HEK293 (cell line): ENCODE measurements around the gene CCDC184.

Experiments used
- KLF10 ChIP-seq: fragments of 450-650 bp; IDR thresholded peaks from 2 replicates; pipeline ENCODE4 v1.5.1; 2018; ENCODE audit warnings: missing biosample characterization, mild to moderate bottlenecking, missing genetic modification characterization
- MEIS1 ChIP-seq: sonication (generic); formaldehyde crosslinking; IDR thresholded peaks from 2 replicates; pipeline ENCODE4 v1.8.1; 2022; ENCODE audit warnings: missing genetic modification reagents, mild to moderate bottlenecking, borderline replicate concordance
- MYNN ChIP-seq: fragments of 450-650 bp; formaldehyde crosslinking; IDR thresholded peaks from 2 replicates; pipeline ENCODE4 v1.5.1; 2016; ENCODE audit warnings: missing biosample characterization, missing genetic modification characterization, borderline replicate concordance
- PRDM4 ChIP-seq: fragments of 450-650 bp; formaldehyde crosslinking; IDR thresholded peaks from 2 replicates; pipeline ENCODE4 v1.5.1; 2017; ENCODE audit warnings: missing biosample characterization, missing genetic modification characterization
- SP2 ChIP-seq: fragments of 450-650 bp; formaldehyde crosslinking; IDR thresholded peaks from 2 replicates; pipeline ENCODE4 v1.5.1; 2016; ENCODE audit warnings: missing biosample characterization, missing genetic modification characterization
- WT1 ChIP-seq: fragments of 450-650 bp; formaldehyde crosslinking; IDR thresholded peaks from 2 replicates; pipeline ENCODE4 v1.5.1; 2016; ENCODE audit warnings: missing biosample characterization, missing genetic modification characterization
- ZBTB1 ChIP-seq: fragments of 450-650 bp; formaldehyde crosslinking; IDR thresholded peaks from 2 replicates; pipeline ENCODE4 v1.5.1; 2016; ENCODE audit warnings: missing biosample characterization, missing genetic modification characterization
- ZBTB48 ChIP-seq: fragments of 450-650 bp; formaldehyde crosslinking; IDR thresholded peaks from 2 replicates; pipeline ENCODE4 v1.5.1; 2016; ENCODE audit warnings: missing biosample characterization, missing genetic modification characterization
- ZBTB8A ChIP-seq: fragments of 450-650 bp; formaldehyde crosslinking; IDR thresholded peaks from 2 replicates; pipeline ENCODE4 v1.5.1; 2016; ENCODE audit warnings: missing biosample characterization, missing genetic modification characterization
- ZEB2 ChIP-seq: fragments of 450-650 bp; formaldehyde crosslinking; IDR thresholded peaks from 2 replicates; pipeline ENCODE4 v1.5.1; 2016; ENCODE audit warnings: missing biosample characterization, missing genetic modification characterization
- ZFHX2 ChIP-seq: fragments of 450-650 bp; formaldehyde crosslinking; conservative IDR thresholded peaks from 2 replicates; pipeline ENCODE4 v1.5.1; 2016; ENCODE audit warnings: missing biosample characterization, missing genetic modification characterization
- ZFP3 ChIP-seq: fragments of 450-650 bp; formaldehyde crosslinking; IDR thresholded peaks from 2 replicates; pipeline ENCODE4 v1.5.1; 2016; ENCODE audit warnings: low read depth, missing biosample characterization, missing genetic modification characterization
- ZFP37 ChIP-seq: fragments of 450-650 bp; formaldehyde crosslinking; IDR thresholded peaks from 2 replicates; pipeline ENCODE4 v1.5.1; 2016; ENCODE audit warnings: missing biosample characterization, missing genetic modification characterization
- ZNF133 ChIP-seq: fragments of 450-650 bp; formaldehyde crosslinking; IDR thresholded peaks from 2 replicates; pipeline ENCODE4 v1.5.1; 2016; ENCODE audit warnings: missing biosample characterization, missing genetic modification characterization
- ZNF138 ChIP-seq: fragments of 450-650 bp; formaldehyde crosslinking; IDR thresholded peaks from 2 replicates; pipeline ENCODE4 v1.5.1; 2016; ENCODE audit warnings: missing biosample characterization, missing genetic modification characterization, borderline replicate concordance
- ZNF214 ChIP-seq: fragments of 450-650 bp; formaldehyde crosslinking; IDR thresholded peaks from 2 replicates; pipeline ENCODE4 v1.5.1; 2017; ENCODE audit warnings: missing biosample characterization, mild to moderate bottlenecking, missing genetic modification characterization, borderline replicate concordance
- ZNF280C ChIP-seq: fragments of 450-650 bp; formaldehyde crosslinking; IDR thresholded peaks from 2 replicates; pipeline ENCODE4 v1.5.1; 2016; ENCODE audit warnings: missing biosample characterization, missing genetic modification characterization
- ZNF341 ChIP-seq: fragments of 450-650 bp; formaldehyde crosslinking; IDR thresholded peaks from 2 replicates; pipeline ENCODE4; 2016; ENCODE audit warnings: low read depth, missing biosample characterization, missing genetic modification characterization
- ZNF394 ChIP-seq: fragments of 450-650 bp; formaldehyde crosslinking; IDR thresholded peaks from 2 replicates; pipeline ENCODE4 v1.5.1; 2016; ENCODE audit warnings: missing biosample characterization, missing genetic modification characterization, mild to moderate bottlenecking, moderate library complexity, borderline replicate concordance
- ZNF629 ChIP-seq: fragments of 450-650 bp; formaldehyde crosslinking; IDR thresholded peaks from 2 replicates; pipeline ENCODE4 v1.5.1; 2017; ENCODE audit warnings: missing biosample characterization, missing genetic modification characterization
- ZNF677 ChIP-seq: fragments of 450-650 bp; IDR thresholded peaks from 2 replicates; pipeline ENCODE4 v1.5.0; 2018; ENCODE audit warnings: missing biosample characterization, mild to moderate bottlenecking, missing genetic modification characterization, moderate library complexity
- ZNF776 ChIP-seq: fragments of 450-650 bp; formaldehyde crosslinking; IDR thresholded peaks from 2 replicates; pipeline ENCODE4 v1.5.0; 2017; ENCODE audit warnings: missing biosample characterization, missing genetic modification characterization, borderline replicate concordance
- ZNF777 ChIP-seq: fragments of 450-650 bp; formaldehyde crosslinking; IDR thresholded peaks from 2 replicates; pipeline ENCODE4 v1.5.1; 2017; ENCODE audit warnings: missing biosample characterization, missing genetic modification characterization, borderline replicate concordance
- TF ChIP-seq, protein P1 (sequence below): fragments of 450-650 bp; formaldehyde crosslinking; IDR thresholded peaks from 2 replicates; pipeline ENCODE4 v1.5.1; 2017; ENCODE audit warnings: missing biosample characterization, mild to moderate bottlenecking, missing genetic modification characterization, moderate library complexity
- TF ChIP-seq, protein P2 (sequence below): fragments of 450-650 bp; formaldehyde crosslinking; IDR thresholded peaks from 2 replicates; pipeline ENCODE4 v1.5.1; 2016; ENCODE audit warnings: missing biosample characterization, missing genetic modification characterization
- TF ChIP-seq, protein P3 (sequence below): fragments of 450-650 bp; formaldehyde crosslinking; IDR thresholded peaks from 2 replicates; pipeline ENCODE4 v1.5.1; 2017; ENCODE audit warnings: missing biosample characterization, missing genetic modification characterization

CCDC184 gene

GRCh38 chr12:48157018-48157888 is 26.2 kb upstream of the CCDC184 start, which contains the start of gene ASB8 (continued):
- no peak for TF ChIP-seq PRDM4 (tag by site-specific recombination)
- TF ChIP-seq KLF10 (tag by site-specific recombination): peak; percentile 52; the same call in 1 of the 2 replicates
- TF ChIP-seq ZFP37 (tag by site-specific recombination): peak; percentile 87; the same call in 1 of the 2 replicates
- peak; percentile 40; the same call in 1 of the 2 replicates for TF ChIP-seq ZNF394
- TF ChIP-seq, protein P1, sequence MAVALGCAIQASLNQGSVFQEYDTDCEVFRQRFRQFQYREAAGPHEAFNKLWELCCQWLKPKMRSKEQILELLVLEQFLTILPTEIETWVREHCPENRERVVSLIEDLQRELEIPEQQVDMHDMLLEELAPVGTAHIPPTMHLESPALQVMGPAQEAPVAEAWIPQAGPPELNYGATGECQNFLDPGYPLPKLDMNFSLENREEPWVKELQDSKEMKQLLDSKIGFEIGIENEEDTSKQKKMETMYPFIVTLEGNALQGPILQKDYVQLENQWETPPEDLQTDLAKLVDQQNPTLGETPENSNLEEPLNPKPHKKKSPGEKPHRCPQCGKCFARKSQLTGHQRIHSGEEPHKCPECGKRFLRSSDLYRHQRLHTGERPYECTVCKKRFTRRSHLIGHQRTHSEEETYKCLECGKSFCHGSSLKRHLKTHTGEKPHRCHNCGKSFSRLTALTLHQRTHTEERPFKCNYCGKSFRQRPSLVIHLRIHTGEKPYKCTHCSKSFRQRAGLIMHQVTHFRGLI (tag by site-specific recombination): no peak
- no peak for TF ChIP-seq MEIS1 (CRISPR knock-in tag)
- peak; percentile 85 for TF ChIP-seq SP2 (tag by site-specific recombination)
- no peak for TF ChIP-seq ZNF677 (tag by site-specific recombination)
- TF ChIP-seq ZBTB48 (tag by site-specific recombination): peak; percentile 32; the same call in 1 of the 2 replicates
- peak; percentile 47; the same call in 1 of the 2 replicates for TF ChIP-seq WT1 (tag by site-specific recombination)
- peak; percentile 67 for TF ChIP-seq ZNF629 (tag by site-specific recombination)
- TF ChIP-seq, protein P2, sequence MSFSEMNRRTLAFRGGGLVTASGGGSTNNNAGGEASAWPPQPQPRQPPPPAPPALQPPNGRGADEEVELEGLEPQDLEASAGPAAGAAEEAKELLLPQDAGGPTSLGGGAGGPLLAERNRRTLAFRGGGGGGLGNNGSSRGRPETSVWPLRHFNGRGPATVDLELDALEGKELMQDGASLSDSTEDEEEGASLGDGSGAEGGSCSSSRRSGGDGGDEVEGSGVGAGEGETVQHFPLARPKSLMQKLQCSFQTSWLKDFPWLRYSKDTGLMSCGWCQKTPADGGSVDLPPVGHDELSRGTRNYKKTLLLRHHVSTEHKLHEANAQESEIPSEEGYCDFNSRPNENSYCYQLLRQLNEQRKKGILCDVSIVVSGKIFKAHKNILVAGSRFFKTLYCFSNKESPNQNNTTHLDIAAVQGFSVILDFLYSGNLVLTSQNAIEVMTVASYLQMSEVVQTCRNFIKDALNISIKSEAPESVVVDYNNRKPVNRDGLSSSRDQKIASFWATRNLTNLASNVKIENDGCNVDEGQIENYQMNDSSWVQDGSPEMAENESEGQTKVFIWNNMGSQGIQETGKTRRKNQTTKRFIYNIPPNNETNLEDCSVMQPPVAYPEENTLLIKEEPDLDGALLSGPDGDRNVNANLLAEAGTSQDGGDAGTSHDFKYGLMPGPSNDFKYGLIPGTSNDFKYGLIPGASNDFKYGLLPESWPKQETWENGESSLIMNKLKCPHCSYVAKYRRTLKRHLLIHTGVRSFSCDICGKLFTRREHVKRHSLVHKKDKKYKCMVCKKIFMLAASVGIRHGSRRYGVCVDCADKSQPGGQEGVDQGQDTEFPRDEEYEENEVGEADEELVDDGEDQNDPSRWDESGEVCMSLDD (tag by site-specific recombination): peak; percentile 23; the same call in 1 of the 2 replicates
- TF ChIP-seq ZNF776 (tag by site-specific recombination): no peak
- TF ChIP-seq, protein P3, sequence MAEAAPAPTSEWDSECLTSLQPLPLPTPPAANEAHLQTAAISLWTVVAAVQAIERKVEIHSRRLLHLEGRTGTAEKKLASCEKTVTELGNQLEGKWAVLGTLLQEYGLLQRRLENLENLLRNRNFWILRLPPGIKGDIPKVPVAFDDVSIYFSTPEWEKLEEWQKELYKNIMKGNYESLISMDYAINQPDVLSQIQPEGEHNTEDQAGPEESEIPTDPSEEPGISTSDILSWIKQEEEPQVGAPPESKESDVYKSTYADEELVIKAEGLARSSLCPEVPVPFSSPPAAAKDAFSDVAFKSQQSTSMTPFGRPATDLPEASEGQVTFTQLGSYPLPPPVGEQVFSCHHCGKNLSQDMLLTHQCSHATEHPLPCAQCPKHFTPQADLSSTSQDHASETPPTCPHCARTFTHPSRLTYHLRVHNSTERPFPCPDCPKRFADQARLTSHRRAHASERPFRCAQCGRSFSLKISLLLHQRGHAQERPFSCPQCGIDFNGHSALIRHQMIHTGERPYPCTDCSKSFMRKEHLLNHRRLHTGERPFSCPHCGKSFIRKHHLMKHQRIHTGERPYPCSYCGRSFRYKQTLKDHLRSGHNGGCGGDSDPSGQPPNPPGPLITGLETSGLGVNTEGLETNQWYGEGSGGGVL (tag by site-specific recombination): peak; percentile 54; the same call in 1 of the 2 replicates
- TF ChIP-seq ZFHX2 (tag by site-specific recombination): peak; percentile 27; the same call in 1 of the 2 replicates
- no peak for TF ChIP-seq ZFP3 (tag by site-specific recombination)
- no peak for TF ChIP-seq ZNF280C (tag by site-specific recombination)
- no peak for TF ChIP-seq ZNF133 (tag by site-specific recombination)
- peak; percentile 53; the same call in 1 of the 2 replicates for TF ChIP-seq ZNF777 (tag by site-specific recombination)
- peak; percentile 61; the same call in 1 of the 2 replicates for TF ChIP-seq ZNF341 (tag by site-specific recombination)
- TF ChIP-seq ZBTB8A (tag by site-specific recombination): peak; percentile 39; the same call in 1 of the 2 replicates
- peak; percentile 92 for TF ChIP-seq ZEB2 (tag by site-specific recombination)
- TF ChIP-seq ZNF214 (tag by site-specific recombination): no peak
- TF ChIP-seq ZNF138 (tag by site-specific recombination): no peak
- TF ChIP-seq MYNN (tag by site-specific recombination): no peak
- peak; percentile 60; the same call in 1 of the 2 replicates for TF ChIP-seq ZBTB1
